Stimulated activated CD8-positive, alpha-beta memory T cell treated with anti-CD3 and anti-CD28 coated beads, Interleukin-12 subunit alpha, Interleukin-12 subunit beta, amount 100 ng/mL, for 1 hour (primary cell): ENCODE results near the gene MRPL10.

Source experiments
- DNase-seq: peaks from one replicate; pipeline ENCODE4 v3.0.0-alpha.2; 2020; ENCODE audit warnings: low read depth

Gene MRPL10

GRCh38 chr17:47857551-47858455 is 26.5 kb upstream of the MRPL10 start:
- DNase-seq, result no peak

- no peak for DNase-seq
These were observed 25.5 kb upstream of the MRPL10 start for GRCh38 chr17:47856830-47857229.

- DNase-seq, result no peak
These were observed 24.4 kb upstream of the MRPL10 start for GRCh38 chr17:47855737-47856136.

GRCh38 chr17:47853616-47854015 is 22.3 kb upstream of the MRPL10 start:
- no peak for DNase-seq

GRCh38 chr17:47852113-47852949 is 21.0 kb upstream of the MRPL10 start:
- DNase-seq, result no peak

- no peak for DNase-seq
These were observed 20.4 kb upstream of the MRPL10 start for GRCh38 chr17:47851764-47852112.

GRCh38 chr17:47850692-47851573 is 19.6 kb upstream of the MRPL10 start, which contains the start of gene SP6:
Gene SP6, minus strand, starts transcription at chr17:47851163. Its CDS starts 2,734 bp downstream, at chr17:47848429.
- peak; percentile 43 for DNase-seq

GRCh38 chr17:47850373-47850691 is 19.0 kb upstream of the MRPL10 start:
- DNase-seq, result no peak

- no peak for DNase-seq
These were observed 16.8 kb upstream of the MRPL10 start for GRCh38 chr17:47848198-47848513.

GRCh38 chr17:47847341-47848197 is 16.2 kb upstream of the MRPL10 start:
- no peak for DNase-seq

- no peak for DNase-seq
These were observed 15.5 kb upstream of the MRPL10 start for GRCh38 chr17:47846716-47847340.

- DNase-seq, result no peak
These were observed 14.4 kb upstream of the MRPL10 start for GRCh38 chr17:47845716-47846075.

GRCh38 chr17:47844814-47845715 is 13.7 kb upstream of the MRPL10 start:
- DNase-seq, result no peak

GRCh38 chr17:47844227-47844626 is 12.9 kb upstream of the MRPL10 start:
- no peak for DNase-seq

GRCh38 chr17:47843391-47843730 is 12.0 kb upstream of the MRPL10 start:
- no peak for DNase-seq

- no peak for DNase-seq
These were observed 10.3 kb upstream of the MRPL10 start for GRCh38 chr17:47841488-47842291.

GRCh38 chr17:47840742-47841487 is 9.6 kb upstream of the MRPL10 start, which contains the start of gene SCRN2:
Gene SCRN2, minus strand, starts transcription at chr17:47841273. Its CDS starts 430 bp downstream, at chr17:47840843.
- DNase-seq, result peak; percentile 76

- no peak for DNase-seq
These were observed 8.8 kb upstream of the MRPL10 start for GRCh38 chr17:47840001-47840741.
